ENCODE data around the gene ZSCAN21.

DNA sequence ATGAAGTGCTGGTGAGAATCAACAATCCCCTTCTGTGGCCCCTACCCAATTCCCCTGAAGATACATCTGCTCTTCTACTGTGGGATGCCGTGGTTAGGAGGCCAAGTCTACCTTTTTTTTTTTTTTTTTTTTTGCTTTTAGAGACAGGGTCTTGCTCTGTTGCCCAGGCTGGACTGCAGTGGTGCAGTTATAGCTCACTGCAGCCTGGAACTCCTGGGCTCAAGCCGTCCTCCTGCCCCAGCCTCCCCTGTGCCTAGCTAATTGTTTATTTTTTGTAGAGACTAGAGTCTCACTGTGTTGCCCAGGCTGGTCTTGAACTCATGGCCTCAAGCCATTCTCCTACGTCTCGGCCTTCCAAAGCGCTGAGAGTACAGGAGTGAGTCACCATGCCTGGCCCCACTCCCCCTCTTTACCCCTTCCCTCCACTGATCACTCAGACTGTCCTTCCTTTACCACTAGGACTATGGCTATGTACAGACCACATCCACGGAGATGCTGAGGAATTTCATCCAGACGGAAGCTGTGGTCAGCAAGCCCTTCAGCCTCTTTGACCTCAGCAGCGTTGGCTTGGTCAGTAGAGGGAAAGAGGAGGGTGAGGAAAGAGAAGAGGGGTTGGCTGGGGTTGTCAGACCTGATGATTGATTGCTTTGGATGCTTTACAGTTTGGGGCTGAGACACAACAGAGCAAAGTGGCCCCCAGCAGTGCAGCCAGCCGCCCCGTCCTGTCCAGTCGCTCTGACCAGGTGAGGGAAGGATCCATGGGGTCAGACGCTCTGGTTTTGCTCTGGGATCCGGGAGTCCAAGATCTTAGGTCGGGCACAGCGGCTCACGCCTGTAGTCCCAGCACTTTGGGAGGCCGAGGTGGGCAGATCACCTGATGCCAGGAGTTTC, 53.6 kb downstream of the ZSCAN21 start:
- TF ChIP-seq, protein P1, sequence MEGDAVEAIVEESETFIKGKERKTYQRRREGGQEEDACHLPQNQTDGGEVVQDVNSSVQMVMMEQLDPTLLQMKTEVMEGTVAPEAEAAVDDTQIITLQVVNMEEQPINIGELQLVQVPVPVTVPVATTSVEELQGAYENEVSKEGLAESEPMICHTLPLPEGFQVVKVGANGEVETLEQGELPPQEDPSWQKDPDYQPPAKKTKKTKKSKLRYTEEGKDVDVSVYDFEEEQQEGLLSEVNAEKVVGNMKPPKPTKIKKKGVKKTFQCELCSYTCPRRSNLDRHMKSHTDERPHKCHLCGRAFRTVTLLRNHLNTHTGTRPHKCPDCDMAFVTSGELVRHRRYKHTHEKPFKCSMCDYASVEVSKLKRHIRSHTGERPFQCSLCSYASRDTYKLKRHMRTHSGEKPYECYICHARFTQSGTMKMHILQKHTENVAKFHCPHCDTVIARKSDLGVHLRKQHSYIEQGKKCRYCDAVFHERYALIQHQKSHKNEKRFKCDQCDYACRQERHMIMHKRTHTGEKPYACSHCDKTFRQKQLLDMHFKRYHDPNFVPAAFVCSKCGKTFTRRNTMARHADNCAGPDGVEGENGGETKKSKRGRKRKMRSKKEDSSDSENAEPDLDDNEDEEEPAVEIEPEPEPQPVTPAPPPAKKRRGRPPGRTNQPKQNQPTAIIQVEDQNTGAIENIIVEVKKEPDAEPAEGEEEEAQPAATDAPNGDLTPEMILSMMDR (IDR thresholded peaks at IDR 0.05), result no peak
- no peak for TF ChIP-seq POLR2A (IDR thresholded peaks at IDR 0.05; ENCODE audit: low read length)
- no peak for TF ChIP-seq JUN (IDR thresholded peaks at IDR 0.05)
- TF ChIP-seq MAFK (IDR thresholded peaks at IDR 0.05; ENCODE audit: partially characterized antibody), result no peak
- TF ChIP-seq SREBF2 (IDR thresholded peaks at IDR 0.05), result no peak
- TF ChIP-seq ESRRA (IDR thresholded peaks at IDR 0.05; ENCODE audit: borderline replicate concordance, low read length), result no peak
- no peak for TF ChIP-seq SMC3 (IDR thresholded peaks at IDR 0.05)
